ENCODE measurements around the gene MAP3K2.

MAP3K2 gene

GRCh38 chr2:127388423-127389164 lies 819 bp upstream of the MAP3K2 start:
- no peak for TF ChIP-seq CTCF (IDR thresholded peaks at IDR 0.05; ENCODE audit: control insufficient read depth, extremely low read depth, insufficient read depth)
- no peak for DNase-seq (ENCODE audit: low read depth)
- H3K4me3 ChIP-seq (ENCODE audit: low read depth, low read length) = peak overlapping the region; percentile 51

GRCh38 chr2:127386764-127387654 lies 766 bp downstream of the MAP3K2 start:
- DNase-seq (ENCODE audit: low read depth) = peak; percentile 54
- no peak for TF ChIP-seq CTCF (IDR thresholded peaks at IDR 0.05; ENCODE audit: control insufficient read depth, extremely low read depth, insufficient read depth)
- peak overlapping the region; percentile 84 for H3K4me3 ChIP-seq (ENCODE audit: low read depth, low read length)

GRCh38 chr2:127386246-127386645 lies 1.5 kb downstream of the MAP3K2 start:
- no peak for TF ChIP-seq CTCF (IDR thresholded peaks at IDR 0.05; ENCODE audit: control insufficient read depth, extremely low read depth, insufficient read depth)
- DNase-seq (ENCODE audit: low read depth) = no peak
- H3K4me3 ChIP-seq (ENCODE audit: low read depth, low read length) = peak overlapping the region; percentile 84

GRCh38 chr2:127384529-127384928 lies 3.2 kb downstream of the MAP3K2 start:
- no peak for DNase-seq (ENCODE audit: low read depth)
- no peak for TF ChIP-seq CTCF (IDR thresholded peaks at IDR 0.05; ENCODE audit: control insufficient read depth, extremely low read depth, insufficient read depth)
- no peak overlapping the region for H3K4me3 ChIP-seq (ENCODE audit: low read depth, low read length)

GRCh38 chr2:127382831-127383230 lies 4.9 kb downstream of the MAP3K2 start:
- DNase-seq (ENCODE audit: low read depth) = no peak
- no peak for TF ChIP-seq CTCF (IDR thresholded peaks at IDR 0.05; ENCODE audit: control insufficient read depth, extremely low read depth, insufficient read depth)
- H3K4me3 ChIP-seq (ENCODE audit: low read depth, low read length) = no peak overlapping the region

GRCh38 chr2:127381762-127382161 lies 6.0 kb downstream of the MAP3K2 start:
- no peak for DNase-seq (ENCODE audit: low read depth)
- TF ChIP-seq CTCF (IDR thresholded peaks at IDR 0.05; ENCODE audit: control insufficient read depth, extremely low read depth, insufficient read depth) = no peak

More at GRCh38 chr2:127381762-127382161, 6.0 kb downstream of the MAP3K2 start:
- no peak overlapping the region for H3K4me3 ChIP-seq (ENCODE audit: low read depth, low read length)

Measured in LNCaP clone FGC (cell line).